Right lobe of liver (tissue), 6 donors: ENCODE measurements around the gene OCRL. TPM values are rescaled to one million over a fixed set of nuclear protein-coding genes. Genes with fewer than 3 reads are reported as not detected.

ENCODE experiments used
- ATAC-seq, 4 donors: fragments of 200-7000 bp; cut with Tn5 transposase; one replicate each; pipeline ENCODE4 v1.9.1; 2020; ENCODE audit warnings: mild to moderate bottlenecking in 4 of 4, moderate library complexity in 4 of 4
- DNase-seq, 3 donors: peaks; one replicate each; pipeline ENCODE4 v3.0.0-alpha.2; 2020
- H3K27ac ChIP-seq, 3 donors: fragments of 200-600 bp; one replicate each; pipeline ENCODE4 v1.8.0; 2022
- H3K27me3 ChIP-seq, 2 donors: fragments of 200-600 bp; one replicate each; pipeline ENCODE4 v1.8.0; 2022
- H3K36me3 ChIP-seq, 4 donors: fragments of 200-600 bp; sonication (generic) in 1 of 4; one replicate each; pipeline versions ENCODE4 v1.5.1 to v1.8.0; 2017 to 2022; ENCODE audit warnings: control low read depth in 1 of 4
- H3K4me1 ChIP-seq, 4 donors: fragments of 200-600 bp; sonication (generic) in 1 of 4; one replicate each; pipeline versions ENCODE4 v1.5.1 to v1.8.0; 2017 to 2022; ENCODE audit warnings: control low read depth in 1 of 4
- H3K4me3 ChIP-seq, 3 donors: fragments of 200-600 bp; one replicate each; pipeline ENCODE4 v1.8.0; 2022
- H3K9me3 ChIP-seq, 4 donors: fragments of 200-600 bp; sonication (generic) in 1 of 4; one replicate each; pipeline versions ENCODE4 v1.5.1 to v1.8.0; 2017 to 2022; ENCODE audit warnings: control low read depth in 1 of 4
- CTCF ChIP-seq, 4 donors: fragments of 200-600 bp in 3 of 4; fragments of 450-650 bp in 1 of 4; IDR thresholded peaks; one replicate each; pipeline versions ENCODE4 v1.5.1 to v1.8.0; 2016 to 2022; ENCODE audit warnings: antibody characterized with exemption in 4 of 4, mild to moderate bottlenecking in 2 of 4
- POLR2A ChIP-seq: fragments of 450-650 bp; IDR thresholded peaks from one replicate; pipeline ENCODE4 v1.6.1; 2017; ENCODE audit warnings: antibody characterized with exemption, mild to moderate bottlenecking
- WGBS: methylation state at CpG from one replicate; pipeline ENCODE4 v1.1.6; 2018; ENCODE audit warnings: low coverage, low lambda C conversion rate; ENCODE audit not compliant: insufficient coverage; ENCODE audit errors: missing lambda C conversion rate; 5-methylcytosine and 5-hydroxymethylcytosine counted together
- intact Hi-C, 2 donors: fragments of 100-400 bp; cut with DNase I; formaldehyde crosslinking; loops; one replicate each; pipeline versions ENCODE4 v1.11.2 to v1.14.1; 2022
- total RNA-seq, 6 experiments: library from RNA; depleted of rRNA in 2 of 6; stranded (reverse); fragments of >200 nt in 2 of 6; fragmentation: NEBNext Ultra II Directional in 3 of 6; extraction: Animal tissue kit (Norgen Biotek cat#: 25700) in 3 of 6; gene quantifications; one replicate each; pipeline versions ENCODE4 v1.1.0 to v1.2.4, GENCODE V29; 2016 to 2023
- donor health status: DM: no; HTN: yes; CAD: no.
- donor health status: DM: no; HTN: no; CAD: no.
- donor health status: DM: no; HTN: no; CAD: no.
- donor health status: DM: no; HTN: yes; CAD: no.
- donor health status: DM: no; HTN: yes; CAD: no.

The OCRL gene
- total RNA-seq, 6 experiments from 2014 or later: 7.6 to 11.4 (median 8.8) TPM

DNA sequence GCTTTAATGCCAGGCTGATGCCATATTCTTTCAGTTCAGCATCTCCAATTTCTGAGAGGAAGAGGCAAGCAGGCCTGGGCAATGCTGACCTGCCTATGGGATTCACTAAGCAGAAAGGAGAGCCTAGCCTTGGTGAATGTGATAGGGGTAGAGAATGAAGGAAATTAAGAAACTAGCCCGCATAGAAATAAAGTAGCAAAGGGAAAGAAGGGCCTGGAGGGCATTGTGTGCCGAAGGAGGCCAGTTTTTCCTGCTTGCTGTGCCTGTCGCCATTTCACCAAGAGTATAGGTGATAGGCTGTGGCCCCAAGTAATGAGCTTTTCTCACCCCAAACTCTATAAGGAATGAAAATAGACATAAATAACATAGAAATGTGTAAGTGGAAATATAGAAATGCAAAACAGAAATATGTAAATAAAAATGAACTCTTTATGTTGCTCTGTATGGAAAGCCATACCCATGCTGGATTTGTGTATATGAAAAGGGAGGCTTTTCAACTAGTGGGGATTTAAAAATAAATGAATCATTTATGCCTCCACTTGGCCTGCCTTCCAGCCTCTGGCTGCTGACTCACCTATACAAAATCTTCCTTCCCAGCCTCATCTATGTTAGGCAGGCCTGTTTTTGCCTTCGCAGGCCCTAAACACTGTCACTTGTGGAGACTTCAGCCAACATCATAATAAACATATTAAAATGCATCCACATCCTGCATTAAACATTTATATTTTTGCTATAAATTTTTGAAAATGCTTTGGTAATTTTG lies 5.1 kb upstream of the OCRL start:
- intact Hi-C loops: no loop called here
- ATAC-seq: no peak
- H3K36me3 ChIP-seq: no peaks in the 10 kb centered on the region
- TF ChIP-seq POLR2A: no peak
- TF ChIP-seq CTCF (IDR thresholded peaks at IDR 0.05): no peak
- H3K9me3 ChIP-seq: no peaks in the 10 kb centered on the region
- DNase-seq: no peak
- H3K4me1 ChIP-seq: no peaks in the 10 kb centered on the region
- no peaks in the 10 kb centered on the region for H3K27me3 ChIP-seq
- 67% methylated on average over 4 of the region's 4 CpGs for WGBS
- H3K27ac ChIP-seq: no peak overlapping the region
- H3K4me3 ChIP-seq: no peak overlapping the region

DNA sequence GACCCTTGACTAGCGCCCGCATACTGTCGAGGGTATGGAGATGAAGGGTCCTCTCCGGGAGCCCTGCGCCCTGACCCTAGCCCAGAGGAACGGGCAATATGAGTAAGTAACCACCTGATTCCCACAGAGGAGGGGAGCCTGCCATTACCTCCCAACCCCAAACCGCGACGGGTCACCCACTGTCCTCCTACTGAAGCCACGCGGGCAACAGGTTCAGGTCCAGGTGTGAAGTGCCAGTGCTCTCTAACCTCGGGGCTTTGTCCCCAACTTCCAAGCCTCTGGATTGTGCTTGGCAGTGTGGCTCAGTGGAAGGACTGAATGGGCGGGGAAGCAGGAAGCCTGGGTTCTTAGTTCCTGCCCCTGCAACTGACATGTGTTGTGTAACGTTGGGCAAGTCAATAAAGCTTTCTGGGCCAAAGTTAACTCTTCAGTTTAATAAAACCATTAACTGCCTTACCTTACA lies 694 bp downstream of the OCRL start:
- H3K9me3 ChIP-seq: no peaks in the 10 kb centered on the region
- H3K27me3 ChIP-seq: no peaks in the 10 kb centered on the region
- DNase-seq (peak; percentile 39 to 77 (median 68)), ATAC-seq (peak; percentile 86 to 90 (median 88))
- intact Hi-C loops: no loop called here
- H3K4me3 ChIP-seq: peak overlapping the region; percentile 28 to 61 (median 57)
- H3K36me3 ChIP-seq: no peaks in the 10 kb centered on the region
- TF ChIP-seq CTCF (IDR thresholded peaks at IDR 0.05) (no peak), POLR2A (peak; percentile 38)
- H3K4me1 ChIP-seq: no peaks in the 10 kb centered on the region
- peak overlapping the region; percentile 56 to 75 (median 58) for H3K27ac ChIP-seq
- 5% methylated on average over 2 of the region's 14 CpGs for WGBS

- no peaks in the 10 kb centered on the region for H3K36me3 ChIP-seq
- DNase-seq (no peak), ATAC-seq (no peak)
- H3K4me3 ChIP-seq: no peak overlapping the region
- intact Hi-C loops: no loop called here
- no peaks in the 10 kb centered on the region for H3K9me3 ChIP-seq
- 79% methylated on average over 2 of the region's 2 CpGs for WGBS
- no peaks in the 10 kb centered on the region for H3K27me3 ChIP-seq
- no peak for TF ChIP-seq CTCF (IDR thresholded peaks at IDR 0.05)
- TF ChIP-seq POLR2A: no peak
- no peaks in the 10 kb centered on the region for H3K4me1 ChIP-seq
- H3K27ac ChIP-seq: no peak overlapping the region
Observed at GRCh38 chrX:129544780-129545179, 4.7 kb downstream of the OCRL start.

GRCh38 chrX:129545408-129545807 lies 5.3 kb downstream of the OCRL start:
- intact Hi-C loops: no loop called here
- DNase-seq (no peak), ATAC-seq (no peak)
- Histone ChIP-seq H3K36me3 (no peaks in the 10 kb centered on the region), H3K27me3 (no peaks in the 10 kb centered on the region), H3K27ac (no peak overlapping the region), H3K4me3 (no peak overlapping the region), H3K4me1 (no peaks in the 10 kb centered on the region), H3K9me3 (no peaks in the 10 kb centered on the region)
- WGBS: 29% methylated on average over 1 of the region's 1 CpG
- TF ChIP-seq POLR2A: no peak

- Histone ChIP-seq H3K4me3 (no peak overlapping the region), H3K27me3 (no peaks in the 10 kb centered on the region), H3K9me3 (no peaks in the 10 kb centered on the region), H3K36me3 (no peaks in the 10 kb centered on the region), H3K4me1 (no peaks in the 10 kb centered on the region), H3K27ac (no peak overlapping the region)
- WGBS: 20% methylated on average over 1 of the region's 1 CpG
- peak in 1 of 3 donors; percentile 45 for DNase-seq
- intact Hi-C loops: no loop called here
- peak; percentile 49 to 84 (median 74) for ATAC-seq
- TF ChIP-seq CTCF (IDR thresholded peaks at IDR 0.05) (no peak), POLR2A (no peak)
Observed at GRCh38 chrX:129549124-129549523, 9.1 kb downstream of the OCRL start.
